IMR-90 (cell line): ENCODE measurements around the gene LIMK2. TPM values are rescaled to one million over a fixed set of nuclear protein-coding genes. Genes with fewer than 3 reads are reported as not detected.

Experiments
- ATAC-seq: fragments of 200-7000 bp; cut with Tn5 transposase; 2 replicates; pipeline ENCODE4 v1.9.1; 2020; ENCODE audit warnings: low read depth, mild to moderate bottlenecking, moderate library complexity
- BruUV-seq: library from RNA; stranded (reverse); fragments of 400-500 nt; replicated peaks from 2 replicates; lab custom pipeline; 2021; lab: Mats Ljungman, UMichigan
- CTCF ChIA-PET: fragments of 300-600 bp; formaldehyde crosslinking; extraction: SDS; loops from one replicate; lab custom pipeline; 2021; ENCODE audit warnings: antibody characterized with exemption; lab: Yijun Ruan, JAX
- POLR2A ChIA-PET: fragments of 300-600 bp; sonication (Branson Sonifier 250); formaldehyde crosslinking; loops from one replicate; lab custom pipeline; 2022; ENCODE audit warnings: antibody characterized with exemption; ENCODE audit not compliant: unreplicated experiment; lab: Charles Lee
- DNase-seq: peaks from one replicate; pipeline ENCODE4 v3.0.0; 2013
- H2AFZ ChIP-seq: replicated peaks from 2 replicates; pipeline ENCODE3; 2013; ENCODE audit warnings: low read length, mild to moderate bottlenecking; ENCODE audit not compliant: poor library complexity
- H2AK5ac ChIP-seq: 2 replicates; pipeline ENCODE4 v1.6.1; 2013; ENCODE audit warnings: low read depth, low read length, inconsistent platforms
- H2AK9ac ChIP-seq: replicated peaks from 2 replicates; pipeline ENCODE3; 2013; ENCODE audit warnings: mild to moderate bottlenecking, low read depth, low read length, moderate library complexity; ENCODE audit not compliant: poor library complexity
- H2BK120ac ChIP-seq: 2 replicates; pipeline ENCODE4 v1.6.1; 2013; ENCODE audit warnings: low read depth, low read length, inconsistent platforms
- H2BK15ac ChIP-seq: 3 replicates; pipeline ENCODE4 v1.6.1; 2013; ENCODE audit warnings: low read depth, low read length, inconsistent platforms
- H2BK20ac ChIP-seq: 2 replicates; pipeline ENCODE4 v1.6.1; 2013; ENCODE audit warnings: low read depth, mild to moderate bottlenecking, inconsistent platforms, low read length, moderate library complexity
- H2BK5ac ChIP-seq: 2 replicates; pipeline ENCODE4 v1.6.1; 2013; ENCODE audit warnings: mild to moderate bottlenecking, low read depth, low read length, inconsistent platforms; ENCODE audit not compliant: poor library complexity, severe bottlenecking
- H3K14ac ChIP-seq: replicated peaks from 2 replicates; pipeline ENCODE4 v1.6.1; 2013; ENCODE audit warnings: low read depth, low read length, inconsistent platforms
- H3K18ac ChIP-seq: 2 replicates; pipeline ENCODE4 v1.6.1; 2013; ENCODE audit warnings: low read depth, low read length, control low read depth
- H3K23ac ChIP-seq: 2 replicates; pipeline ENCODE4 v1.6.1; 2013; ENCODE audit warnings: low read depth, low read length, inconsistent platforms
- H3K27ac ChIP-seq: 2 replicates; pipeline ENCODE4 v1.5.1; 2013; ENCODE audit warnings: mild to moderate bottlenecking, control low read depth, low read length; ENCODE audit not compliant: insufficient read depth
- H3K27me3 ChIP-seq: 2 replicates; pipeline ENCODE4 v1.6.1; 2013; ENCODE audit warnings: low read length; ENCODE audit not compliant: control insufficient read depth, insufficient read depth
- H3K36me3 ChIP-seq: 2 replicates; pipeline ENCODE4 v1.6.1; 2013; ENCODE audit warnings: low read length, mixed read lengths; ENCODE audit not compliant: control insufficient read depth, insufficient read depth
- H3K4ac ChIP-seq: 2 replicates; pipeline ENCODE4 v1.6.1; 2013; ENCODE audit warnings: low read depth, low read length, inconsistent platforms
- H3K4me1 ChIP-seq: 2 replicates; pipeline ENCODE4 v1.6.1; 2013; ENCODE audit warnings: low read length, mixed read lengths; ENCODE audit not compliant: control insufficient read depth, insufficient read depth
- H3K4me2 ChIP-seq: 2 replicates; pipeline ENCODE4 v1.6.1; 2013; ENCODE audit warnings: low read depth, mild to moderate bottlenecking, control low read depth, low read length, moderate library complexity
- H3K4me3 ChIP-seq: 2 replicates; pipeline ENCODE4 v1.5.1; 2013; ENCODE audit warnings: low read depth, mild to moderate bottlenecking, control low read depth, low read length, moderate library complexity; ENCODE audit not compliant: insufficient read depth
- H3K56ac ChIP-seq: 2 replicates; pipeline ENCODE4 v1.6.1; 2013; ENCODE audit warnings: low read length, inconsistent platforms; ENCODE audit not compliant: insufficient read depth; ENCODE audit errors: extremely low read depth
- H3K79me1 ChIP-seq, 2 experiments: 2 replicates each; pipeline ENCODE4 v1.6.1; 2013; ENCODE audit warnings: low read length in 2 of 2, inconsistent platforms in 1 of 2, low read depth in 1 of 2
- H3K9ac ChIP-seq: 2 replicates; pipeline ENCODE4 v1.6.1; 2013; ENCODE audit warnings: low read depth, low read length, control low read depth
- H3K9me1 ChIP-seq: 2 replicates; pipeline ENCODE4 v1.6.1; 2013; ENCODE audit warnings: low read length, inconsistent platforms; ENCODE audit not compliant: insufficient read depth
- H3K9me3 ChIP-seq: 2 replicates; pipeline ENCODE4 v1.6.1; 2013; ENCODE audit warnings: low read length; ENCODE audit not compliant: control insufficient read depth, insufficient read depth
- H4K20me1 ChIP-seq: 2 replicates; pipeline ENCODE4 v1.6.1; 2013; ENCODE audit warnings: low read length, inconsistent platforms; ENCODE audit not compliant: insufficient read depth
- H4K5ac ChIP-seq: 2 replicates; pipeline ENCODE4 v1.6.1; 2013; ENCODE audit warnings: mild to moderate bottlenecking, low read depth, low read length, control low read depth
- H4K8ac ChIP-seq, 2 experiments: 2 replicates each; pipeline ENCODE4 v1.6.1; 2013; ENCODE audit warnings: low read depth in 2 of 2, low read length in 2 of 2, control low read depth in 1 of 2, inconsistent platforms in 1 of 2
- H4K91ac ChIP-seq: 2 replicates; pipeline ENCODE4 v1.6.1; 2013; ENCODE audit warnings: low read depth, low read length, inconsistent platforms; ENCODE audit not compliant: insufficient read depth
- BHLHE40 ChIP-seq: fragments of 150-350 bp; IDR thresholded peaks from 2 replicates; pipeline ENCODE4 v1.6.1; 2016; ENCODE audit warnings: mild to moderate bottlenecking, low read depth, low read length
- CEBPB ChIP-seq: IDR thresholded peaks from 2 replicates; pipeline ENCODE4 v1.6.1; 2012; ENCODE audit warnings: low read depth, low read length, improper control_type of control experiment
- CHD1 ChIP-seq: IDR thresholded peaks from 2 replicates; pipeline ENCODE4 v1.6.1; 2012; ENCODE audit warnings: low read depth, low read length, improper control_type of control experiment
- CTCF ChIP-seq: conservative IDR thresholded peaks from 2 replicates; pipeline ENCODE4 v1.5.1; 2012; ENCODE audit warnings: mild to moderate bottlenecking, low read depth, low read length, improper control_type of control experiment
- ELK1 ChIP-seq: fragments of 150-350 bp; IDR thresholded peaks from 2 replicates; pipeline ENCODE4 v1.6.1; 2016; ENCODE audit warnings: low read depth, mild to moderate bottlenecking, low read length, moderate library complexity, borderline replicate concordance
- FOS ChIP-seq: fragments of 150-350 bp; IDR thresholded peaks from 2 replicates; pipeline ENCODE4 v1.6.1; 2016; ENCODE audit warnings: low read depth, low read length
- MAFK ChIP-seq: IDR thresholded peaks from 2 replicates; pipeline ENCODE4 v1.6.1; 2012; ENCODE audit warnings: low read depth, low read length, improper control_type of control experiment
- MAZ ChIP-seq: IDR thresholded peaks from 2 replicates; pipeline ENCODE4 v1.6.1; 2012; ENCODE audit warnings: low read depth, mild to moderate bottlenecking, low read length, improper control_type of control experiment, moderate library complexity, borderline replicate concordance
- MXI1 ChIP-seq: IDR thresholded peaks from 2 replicates; pipeline ENCODE4 v1.6.1; 2012; ENCODE audit warnings: low read depth, mild to moderate bottlenecking, low read length, moderate library complexity, borderline replicate concordance
- NFE2L2 ChIP-seq: fragments of 150-350 bp; IDR thresholded peaks from 2 replicates; pipeline ENCODE4 v1.6.1; 2016; ENCODE audit warnings: low read depth, mild to moderate bottlenecking, low read length
- RAD21 ChIP-seq: IDR thresholded peaks from 2 replicates; pipeline ENCODE4 v1.6.1; 2012; ENCODE audit warnings: low read length, improper control_type of control experiment
- RCOR1 ChIP-seq: IDR thresholded peaks from 2 replicates; pipeline ENCODE4 v1.6.1; 2012; ENCODE audit warnings: mild to moderate bottlenecking, low read length, improper control_type of control experiment; ENCODE audit not compliant: insufficient replicate concordance
- RFX5 ChIP-seq: IDR thresholded peaks from 2 replicates; pipeline ENCODE4 v1.8.0; 2012; ENCODE audit warnings: low read depth, mild to moderate bottlenecking, low read length, moderate library complexity
- SMC3 ChIP-seq: fragments of 150-350 bp; IDR thresholded peaks from 2 replicates; pipeline ENCODE4 v1.6.1; 2016; ENCODE audit warnings: low read depth, mild to moderate bottlenecking, antibody characterized with exemption, low read length, moderate library complexity
- WGBS, 2 experiments: methylation state at CpG; one replicate each; pipeline versions ENCODE4 v1.1.5 to v1.1.7; 2013; ENCODE audit warnings: missing lambda C conversion rate in 2 of 2; ENCODE audit not compliant: insufficient read length in 1 of 2; ENCODE audit errors: extremely low coverage in 2 of 2; 5-methylcytosine and 5-hydroxymethylcytosine counted together
- dilution Hi-C: fragments of 300-500 bp; cut with HindIII; formaldehyde crosslinking; loops from one replicate; pipeline ENCODE4 v1.14.3; 2018; ENCODE audit warnings: low sequenced_read_pairs; ENCODE audit not compliant: unreplicated experiment
- in situ Hi-C: fragments of 300-500 bp; cut with MboI; formaldehyde crosslinking; loops from 3 replicates; pipeline ENCODE4 v1.14.3; 2019; ENCODE audit warnings: low sequenced_read_pairs, inconsistent platforms, mixed read lengths
- intact Hi-C: fragments of 100-400 bp; cut with micrococcal nuclease; formaldehyde crosslinking; loops from 2 replicates; pipeline ENCODE4 v1.10.0; 2022
- polyA plus RNA-seq, 3 experiments: library from polyadenylated mRNA; depleted of rRNA; stranded (reverse); fragments of >200 nt; gene quantifications; 2 replicates each; pipeline ENCODE4 v1.2.3, GENCODE V29; 2012; ENCODE audit warnings: low replicate concordance in 1 of 3
- total RNA-seq: library from RNA; depleted of rRNA; stranded (reverse); fragments of >200 nt; gene quantifications from 2 replicates; pipeline ENCODE4 v1.2.3, GENCODE V29; 2012

The LIMK2 gene
- total and polyA plus RNA-seq, 2 of the 4 experiments (the other 2 are of a cell fraction), result 14.5 to 31.9 TPM

GRCh38 chr22:31277741-31278140, 65.6 kb downstream of the LIMK2 start:
- Histone ChIP-seq H3K9me3 (no peaks in the 10 kb centered on the region), H3K9ac (no peak overlapping the region), H3K4me1 (no peaks in the 10 kb centered on the region), H3K36me3 (peaks cover 46% of the 10 kb centered on the region), H4K20me1 (peaks cover 7% of the 10 kb centered on the region; the same call in 1 of the 2 replicates), H2BK5ac (no peak overlapping the region), H2BK20ac (no peak overlapping the region), H3K18ac (no peak overlapping the region), H2BK15ac (no peak overlapping the region), H3K56ac (no peak overlapping the region), H3K23ac (no peak overlapping the region), H4K91ac (no peak overlapping the region), H3K4ac (no peak overlapping the region), H3K4me3 (no peak overlapping the region), H2BK120ac (no peak overlapping the region), H3K4me2 (no peak overlapping the region), H3K79me1 (no peaks in the 10 kb centered on the region), H4K5ac (no peak overlapping the region), H3K27ac (no peak overlapping the region), H2AK5ac (no peak overlapping the region), H4K8ac (no peak overlapping the region), H2AK9ac (no peak overlapping the region), H2AFZ (no peak overlapping the region), H3K9me1 (no peaks in the 10 kb centered on the region; the same call in 1 of the 2 replicates), H3K14ac (no peak overlapping the region), H3K27me3 (no peaks in the 10 kb centered on the region)
- in situ Hi-C loops (no loop called here), dilution Hi-C loops (no loop called here), intact Hi-C loops (no loop called here)
- BruUV-seq, result no TSS peak
- ChIA-PET CTCF (interaction anchor here (0.5 kb wide), 1 partner anchor 348 kb away, joined by 4 read pairs; no protein-coding TSS in a partner anchor), POLR2A (no interaction called here)
- WGBS, 2 experiments, result no CpG with 5 or more reads among the region's 5 CpGs
- TF ChIP-seq SMC3 (no peak), CTCF (no peak), FOS (no peak), ELK1 (no peak), BHLHE40 (no peak), MAZ (no peak), RFX5 (no peak), MAFK (no peak), CEBPB (no peak), RAD21 (no peak), MXI1 (no peak), RCOR1 (no peak), CHD1 (no peak), NFE2L2 (no peak)
- ATAC-seq (no peak), DNase-seq (no peak)
